Esophagus muscularis mucosa (tissue), 4 donors: ENCODE data around the gene NAT8. TPM values are rescaled to one million over a fixed set of nuclear protein-coding genes. Genes with fewer than 3 reads are reported as not detected.

ENCODE experiments used
- DNase-seq: peaks from one replicate; pipeline ENCODE4 v3.0.0-alpha.2; 2017; ENCODE audit errors: extremely low spot score
- H3K27ac ChIP-seq, 4 donors: fragments of 200-600 bp; sonication (generic); replicated peaks in 1 of 4; 1 replicate in 3 of 4; 2 replicates in 1 of 4; pipeline ENCODE4 v1.5.1; 2016 to 2019; ENCODE audit warnings: mild to moderate bottlenecking in 1 of 4
- H3K27me3 ChIP-seq, 4 donors: fragments of 200-600 bp; sonication (generic); one replicate each; pipeline versions ENCODE4 v1.5.1 to v1.6.0; 2016 to 2019
- H3K36me3 ChIP-seq, 4 donors: fragments of 200-600 bp; sonication (generic); one replicate each; pipeline ENCODE4 v1.5.1; 2016 to 2019
- H3K4me1 ChIP-seq, 4 donors: fragments of 200-600 bp; sonication (generic); one replicate each; pipeline ENCODE4 v1.5.1; 2016 to 2019
- H3K4me3 ChIP-seq, 4 donors: fragments of 200-600 bp; sonication (generic); 1 replicate in 2 of 4; 2 replicates in 2 of 4; pipeline ENCODE4 v1.5.1; 2016 to 2019; ENCODE audit warnings: mild to moderate bottlenecking in 4 of 4, moderate library complexity in 1 of 4
- H3K9me3 ChIP-seq, 4 donors: fragments of 200-600 bp; sonication (generic); 1 replicate in 3 of 4; 2 replicates in 1 of 4; pipeline ENCODE4 v1.5.1; 2016 to 2019
- CTCF ChIP-seq, 3 experiments: fragments of 200-600 bp in 2 of 3; fragments of 450-650 bp in 1 of 3; sonication (generic) in 2 of 3; IDR thresholded peaks; one replicate each; pipeline ENCODE4 v1.5.1; 2017 to 2019; ENCODE audit warnings: antibody characterized with exemption in 3 of 3, mild to moderate bottlenecking in 2 of 3, moderate library complexity in 1 of 3
- EP300 ChIP-seq: sonication (generic); formaldehyde crosslinking; IDR thresholded peaks from one replicate; pipeline ENCODE4 v1.6.1; 2017; ENCODE audit warnings: antibody characterized with exemption
- POLR2A ChIP-seq: fragments of 450-650 bp; IDR thresholded peaks from one replicate; pipeline ENCODE4 v1.6.1; 2017; ENCODE audit warnings: antibody characterized with exemption, moderate library complexity, mild to moderate bottlenecking, low read depth
- POLR2AphosphoS5 ChIP-seq, 2 donors: sonication (generic); formaldehyde crosslinking; IDR thresholded peaks; one replicate each; pipeline ENCODE4 v1.6.1; 2017; ENCODE audit warnings: antibody characterized with exemption in 2 of 2
- WGBS: methylation state at CpG from one replicate; pipeline ENCODE4 v1.1.5; 2018; 5-methylcytosine and 5-hydroxymethylcytosine counted together
- intact Hi-C: fragments of 100-400 bp; cut with DNase I; formaldehyde crosslinking; loops from one replicate; pipeline ENCODE4 v1.15.1; 2023
- total RNA-seq, 4 donors: library from RNA; depleted of rRNA; stranded (reverse); fragments of >200 nt; gene quantifications; one replicate each; pipeline versions ENCODE4 v1.1.0 to v1.2.1, GENCODE V29; 2016

Gene NAT8
- total RNA-seq, 4 donors from 2014 or later: not detected

DNA sequence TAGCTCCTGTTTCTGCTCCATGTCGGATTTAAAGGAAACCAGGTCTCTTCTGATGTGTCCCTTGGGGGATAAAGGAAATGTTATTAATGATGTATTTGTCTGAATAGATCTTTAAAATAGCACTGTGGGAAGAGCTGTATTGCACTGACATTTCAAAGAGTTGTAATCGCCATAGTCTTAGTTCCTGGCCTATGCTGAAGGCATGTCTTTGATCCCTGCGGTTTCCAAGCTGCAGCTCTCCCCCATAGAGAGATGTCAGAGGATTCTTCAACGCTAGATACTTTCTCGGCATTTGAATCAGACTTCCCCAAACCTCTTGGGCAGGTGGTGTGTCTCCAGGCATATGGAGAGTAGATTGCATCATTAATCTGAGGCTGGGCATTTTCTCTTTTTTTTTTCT is 40.4 kb downstream of the NAT8 start:
- H3K36me3 ChIP-seq: peaks cover 35 to 60% (median 39%) of the 10 kb centered on the region in 4 donors
- TF ChIP-seq EP300 (no peak), CTCF (IDR thresholded peaks at IDR 0.05) (no peak), POLR2AphosphoS5 (IDR thresholded peaks at IDR 0.05) (no peak)
- no peak overlapping the region for H3K27ac ChIP-seq
- WGBS: 92% methylated on average over 5 of the region's 5 CpGs
- no peak for DNase-seq
- no peaks in the 10 kb centered on the region for H3K27me3 ChIP-seq
- no peaks in the 10 kb centered on the region for H3K4me1 ChIP-seq
- H3K9me3 ChIP-seq: no peaks in the 10 kb centered on the region
- no peak overlapping the region for H3K4me3 ChIP-seq
- intact Hi-C loops: no loop called here

GRCh38 chr2:73594251-73594650 is 48.0 kb downstream of the NAT8 start:
- no peak overlapping the region for H3K4me3 ChIP-seq
- no peak overlapping the region for H3K27ac ChIP-seq
- H3K9me3 ChIP-seq: no peaks in the 10 kb centered on the region
- H3K36me3 ChIP-seq: peaks cover 0 to 1% (median 0%) of the 10 kb centered on the region in 4 donors
- DNase-seq: peak; percentile 57
- intact Hi-C loops: no loop called here
- peaks cover 0 to 4% (median 0%) of the 10 kb centered on the region in 4 donors for H3K4me1 ChIP-seq
- WGBS: 88% methylated on average over 2 of the region's 2 CpGs
- no peaks in the 10 kb centered on the region for H3K27me3 ChIP-seq
- TF ChIP-seq EP300: no peak
- no peak for TF ChIP-seq POLR2AphosphoS5 (IDR thresholded peaks at IDR 0.05)
- TF ChIP-seq POLR2A: no peak
- TF ChIP-seq CTCF (IDR thresholded peaks at IDR 0.05): no peak

GRCh38 chr2:73593680-73594079 is 48.5 kb downstream of the NAT8 start:
- H3K4me1 ChIP-seq: peaks cover 0 to 4% (median 0%) of the 10 kb centered on the region in 4 donors
- no peaks in the 10 kb centered on the region for H3K36me3 ChIP-seq
- 89% methylated on average over 2 of the region's 2 CpGs for WGBS
- intact Hi-C loops: no loop called here
- TF ChIP-seq POLR2AphosphoS5 (IDR thresholded peaks at IDR 0.05) (no peak), POLR2A (no peak), CTCF (IDR thresholded peaks at IDR 0.05) (no peak), EP300 (no peak)
- no peaks in the 10 kb centered on the region for H3K9me3 ChIP-seq
- no peak overlapping the region for H3K4me3 ChIP-seq
- no peaks in the 10 kb centered on the region for H3K27me3 ChIP-seq
- no peak overlapping the region for H3K27ac ChIP-seq
- no peak for DNase-seq

Other genes starting within 250 kb of the NAT8 start
- gene TPRKB, start 94.9 kb upstream of the NAT8 start, total RNA-seq: 10 to 100 TPM; 13.6 to 30.3 (median 23.4) TPM
- gene DUSP11, start 137.7 kb upstream of the NAT8 start, total RNA-seq: 10 to 100 TPM; 15.2 to 22.4 (median 18.7) TPM
- not detected for gene C2orf78, start 141.8 kb upstream of the NAT8 start, total RNA-seq
- 10 to 100 TPM; 32.3 to 73.8 (median 34.1) TPM for gene STAMBP, start 186.5 kb upstream of the NAT8 start, total RNA-seq